NCI-H146 (cell line): ENCODE measurements around the gene RNF43.
A peak's percentile ranks its signal among the peaks of the same experiment; 100 is the strongest.
"Not testable (repeated sequence)": the region's sequence is repeated elsewhere in the genome, so short reads cannot be mapped to it uniquely, and the experiment has no call there.

ENCODE experiments used
- DNase-seq: peaks from one replicate; lab custom pipeline; 2025; lab: John Stamatoyannopoulos, UW

The RNF43 gene

DNA sequence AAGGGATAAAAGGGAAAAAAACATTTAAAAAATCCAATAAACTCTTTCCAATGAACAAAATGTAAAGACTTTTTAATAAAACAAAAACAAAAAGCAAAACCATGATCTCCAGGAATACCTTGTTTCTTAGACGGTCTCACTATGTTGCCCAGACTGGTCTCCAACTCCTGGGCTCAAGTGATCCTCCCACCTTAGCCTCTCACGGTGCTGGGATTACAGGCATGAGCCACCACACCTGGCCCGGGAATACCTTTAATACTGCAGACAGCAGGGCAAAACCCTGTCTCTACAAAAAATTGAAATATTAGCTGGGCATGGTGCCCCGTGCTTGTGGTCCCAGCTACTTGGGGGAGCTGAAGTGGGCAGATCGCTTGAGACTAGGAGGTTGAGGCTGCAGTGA is 7.9 kb downstream of the RNF43 start:
- no peak for DNase-seq

DNA sequence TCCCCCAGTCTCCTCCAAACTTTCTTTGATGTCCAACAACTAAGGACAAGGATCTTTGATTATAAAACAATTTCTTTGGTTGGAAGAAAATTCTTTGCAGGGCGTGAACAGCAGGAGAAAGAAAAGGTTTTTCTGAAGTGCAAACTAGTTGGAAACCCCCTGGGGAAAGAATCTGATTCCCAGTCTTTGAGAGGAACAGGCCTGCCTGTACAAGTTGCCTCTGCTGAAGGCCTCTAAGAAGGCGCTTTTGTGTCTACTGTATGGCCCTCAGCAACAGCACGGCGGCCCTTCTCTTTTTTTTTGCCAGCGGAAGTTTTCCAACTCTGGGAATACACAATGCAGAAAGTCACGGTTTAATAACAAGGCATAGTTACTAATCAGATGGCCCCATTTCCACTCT is 14.0 kb downstream of the RNF43 start:
- no peak for DNase-seq

DNA sequence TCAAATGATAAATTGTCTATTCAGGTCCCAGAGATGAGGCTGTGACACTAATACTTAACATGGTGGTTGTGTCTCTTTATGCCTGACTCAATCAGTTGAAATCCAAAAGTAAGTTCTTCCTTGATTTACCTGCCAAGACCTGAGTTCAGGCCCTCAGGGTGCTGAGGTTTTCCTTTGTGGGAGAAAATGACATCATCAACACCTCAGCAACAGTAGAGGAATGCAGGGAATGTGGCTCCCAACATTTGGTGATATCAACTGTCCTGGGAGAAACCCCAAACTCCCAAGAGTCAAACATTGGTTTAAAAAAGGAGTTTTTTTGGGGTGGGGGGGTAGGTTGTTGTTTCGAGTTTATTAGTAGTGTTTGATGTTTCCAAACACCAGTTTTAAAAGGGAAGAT is 14.7 kb downstream of the RNF43 start:
- DNase-seq, result no peak

DNA sequence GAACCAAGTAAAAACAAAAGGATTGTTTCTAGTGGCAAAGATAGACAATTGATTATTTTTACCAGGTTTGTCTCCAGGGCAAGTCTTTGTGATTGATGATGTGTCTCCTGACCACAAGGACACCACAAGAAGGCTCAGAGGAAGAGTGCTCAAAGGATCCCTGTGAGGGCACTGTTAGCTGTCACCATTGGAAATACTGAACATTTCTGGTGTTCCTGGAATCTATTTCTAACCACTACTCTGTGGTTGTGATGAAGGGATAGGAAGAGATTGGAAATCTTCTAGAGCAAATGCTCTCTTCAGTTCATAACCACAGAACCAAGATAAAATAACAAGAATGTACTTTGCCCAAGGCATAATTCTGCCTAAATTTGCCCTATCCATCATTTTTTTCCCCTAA is 15.3 kb downstream of the RNF43 start:
- no peak for DNase-seq

DNA sequence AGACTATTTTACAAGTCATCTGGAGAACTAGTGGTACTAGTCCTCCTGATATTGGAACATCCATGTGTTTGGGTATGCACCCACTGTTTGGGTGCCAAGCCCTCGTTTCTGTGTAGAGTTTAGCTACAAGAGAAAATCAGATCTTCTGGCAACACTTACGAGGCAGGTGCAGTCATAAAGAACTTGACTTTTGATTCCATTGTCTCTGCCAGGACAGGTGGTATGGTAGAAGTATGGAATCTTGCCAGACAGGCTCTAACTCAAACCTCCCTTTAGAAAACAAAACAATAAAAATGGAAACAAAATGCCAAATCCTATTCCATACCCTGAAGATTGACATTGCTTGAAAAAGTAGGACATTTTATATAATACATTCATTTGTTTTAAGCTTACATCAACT is 16.0 kb downstream of the RNF43 start:
- no peak for DNase-seq

DNA sequence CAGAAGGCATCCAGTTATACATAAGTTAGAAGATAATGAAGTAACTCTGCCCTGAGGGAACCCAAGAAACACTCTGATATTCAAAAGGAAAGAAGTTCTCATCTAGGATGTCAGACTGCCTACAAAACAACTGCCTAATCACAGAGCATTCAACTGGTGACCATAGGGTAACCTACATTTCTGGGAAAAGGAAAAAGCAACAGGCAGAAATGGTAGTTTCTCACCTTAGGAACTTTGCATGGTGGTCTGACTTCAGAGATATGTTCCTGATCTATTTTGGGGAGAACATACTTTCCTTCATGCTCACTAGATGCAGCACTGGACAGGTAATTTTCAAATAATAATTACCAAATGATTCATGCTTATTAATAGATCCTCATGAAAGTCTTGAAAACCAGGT is 16.5 kb downstream of the RNF43 start:
- DNase-seq, result no peak

DNA sequence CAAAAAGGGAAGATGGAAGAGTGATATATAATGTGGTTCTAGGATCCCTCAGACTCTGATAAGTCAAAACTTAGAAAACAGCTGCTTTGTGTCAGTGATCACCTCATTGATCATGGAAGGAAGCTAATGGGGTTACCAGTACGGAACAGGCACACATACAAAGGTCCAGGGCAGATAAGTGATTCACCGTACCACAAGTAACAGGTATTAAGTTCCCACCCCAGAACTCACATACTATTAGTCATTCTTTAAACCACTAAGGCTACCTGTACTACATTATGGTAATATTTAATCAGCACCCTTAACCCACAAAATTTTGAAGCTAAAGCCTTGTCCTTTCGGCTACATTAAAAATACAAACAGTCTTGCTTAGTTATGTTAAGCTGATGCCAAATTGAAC is 17.4 kb downstream of the RNF43 start:
- DNase-seq, result no peak

DNA sequence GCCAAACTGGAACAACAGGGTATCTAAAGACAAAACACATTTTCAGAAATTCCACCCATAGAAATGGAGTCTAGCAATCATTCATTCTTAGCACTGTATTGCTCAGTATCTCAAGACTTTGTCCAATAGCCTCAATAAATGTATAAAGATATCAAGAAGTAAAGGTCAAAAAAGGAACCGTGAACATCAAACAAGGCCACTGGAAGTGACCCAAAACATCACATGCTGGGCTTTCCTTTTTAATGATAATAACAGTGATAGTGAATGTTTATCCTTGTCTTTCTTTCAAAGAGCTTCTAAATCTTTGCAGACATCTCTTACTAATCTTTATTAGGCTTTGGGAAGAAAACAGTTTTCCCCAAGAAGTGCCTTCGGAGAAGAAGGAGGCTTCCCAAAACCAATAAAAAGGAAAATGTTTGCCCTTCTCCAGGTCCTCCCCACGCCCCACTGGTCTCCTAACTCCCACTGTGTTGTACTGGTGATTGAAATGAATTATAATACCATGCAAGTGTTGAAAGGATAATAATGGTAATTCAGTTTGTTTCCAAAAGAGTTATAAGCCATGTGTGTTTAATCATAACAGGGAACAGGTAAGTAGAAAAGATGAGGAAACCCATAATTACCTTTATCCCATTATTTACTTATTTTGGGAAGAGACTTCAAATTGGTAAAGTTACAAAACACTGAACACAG is 18.6 kb downstream of the RNF43 start:
- no peak for DNase-seq

DNA sequence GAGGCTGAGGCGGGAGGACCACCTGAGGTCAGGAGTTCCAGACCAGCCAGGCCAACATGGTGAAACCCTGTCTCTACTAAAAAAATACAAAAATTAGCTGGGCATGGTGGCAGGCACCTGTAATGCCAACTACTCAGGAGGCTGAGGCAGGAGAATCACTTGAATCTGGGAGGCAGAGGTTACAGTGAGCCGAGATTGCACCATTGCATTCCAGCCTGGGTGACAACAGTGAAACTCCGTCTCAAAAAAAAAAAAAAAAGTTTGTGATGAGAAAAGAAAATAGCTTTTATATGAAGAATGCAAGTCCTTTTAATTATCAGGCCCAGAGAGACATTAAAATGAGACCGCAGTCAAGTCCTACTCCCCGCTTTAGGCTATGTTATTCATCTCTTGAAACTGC is 19.9 kb downstream of the RNF43 start:
- DNase-seq, result not testable (repeated sequence)

DNA sequence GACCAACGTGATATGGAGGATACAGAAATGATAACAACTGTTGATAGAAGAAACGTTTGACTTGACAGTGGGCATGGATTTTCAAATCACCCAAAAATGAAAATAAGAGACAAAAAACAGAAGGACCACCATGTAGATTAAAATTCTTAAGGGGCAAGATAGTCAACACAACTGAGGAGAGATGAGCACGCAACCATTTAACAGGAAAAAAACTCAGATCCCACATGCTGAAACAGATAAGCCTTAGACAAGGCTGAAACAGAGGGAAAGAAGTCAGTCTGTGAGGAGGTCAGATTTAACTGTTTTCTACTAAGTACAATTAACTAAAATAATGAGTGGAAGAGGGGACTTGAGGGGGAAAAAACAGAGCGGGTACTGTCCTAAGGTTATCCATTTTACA is 21.2 kb downstream of the RNF43 start:
- no peak for DNase-seq

DNA sequence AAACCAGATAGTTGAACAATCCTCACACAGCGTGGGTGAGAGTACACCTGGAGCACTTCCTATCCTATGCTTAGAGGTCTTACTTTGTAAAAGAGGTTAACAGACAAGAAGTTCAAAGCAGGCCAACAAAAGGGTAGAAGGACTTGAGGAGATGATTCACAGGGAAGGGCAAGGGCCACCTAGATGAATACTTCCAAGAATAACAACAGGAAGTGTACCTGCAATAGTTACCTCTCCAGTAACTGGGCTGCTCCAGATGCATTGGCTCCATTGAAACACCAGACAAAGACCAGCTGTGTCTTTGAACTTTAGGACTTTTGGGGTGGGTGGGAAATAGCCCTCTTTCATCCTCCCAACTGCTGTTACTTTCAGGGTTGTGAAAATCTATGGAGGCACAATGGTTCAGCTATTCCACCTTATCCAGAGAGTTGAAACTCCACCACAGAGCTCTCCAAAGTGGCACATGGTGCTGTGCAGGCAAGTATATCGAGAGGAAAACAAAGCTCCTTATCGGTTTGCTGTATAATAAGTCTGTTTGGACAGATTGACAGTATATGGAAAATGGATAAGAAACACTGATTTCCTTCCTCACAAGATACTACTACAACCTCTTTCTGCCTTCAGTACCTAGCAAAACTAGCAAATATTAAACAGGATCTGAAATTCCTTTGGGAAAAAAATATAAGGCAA is 22.7 kb downstream of the RNF43 start:
- no peak for DNase-seq

DNA sequence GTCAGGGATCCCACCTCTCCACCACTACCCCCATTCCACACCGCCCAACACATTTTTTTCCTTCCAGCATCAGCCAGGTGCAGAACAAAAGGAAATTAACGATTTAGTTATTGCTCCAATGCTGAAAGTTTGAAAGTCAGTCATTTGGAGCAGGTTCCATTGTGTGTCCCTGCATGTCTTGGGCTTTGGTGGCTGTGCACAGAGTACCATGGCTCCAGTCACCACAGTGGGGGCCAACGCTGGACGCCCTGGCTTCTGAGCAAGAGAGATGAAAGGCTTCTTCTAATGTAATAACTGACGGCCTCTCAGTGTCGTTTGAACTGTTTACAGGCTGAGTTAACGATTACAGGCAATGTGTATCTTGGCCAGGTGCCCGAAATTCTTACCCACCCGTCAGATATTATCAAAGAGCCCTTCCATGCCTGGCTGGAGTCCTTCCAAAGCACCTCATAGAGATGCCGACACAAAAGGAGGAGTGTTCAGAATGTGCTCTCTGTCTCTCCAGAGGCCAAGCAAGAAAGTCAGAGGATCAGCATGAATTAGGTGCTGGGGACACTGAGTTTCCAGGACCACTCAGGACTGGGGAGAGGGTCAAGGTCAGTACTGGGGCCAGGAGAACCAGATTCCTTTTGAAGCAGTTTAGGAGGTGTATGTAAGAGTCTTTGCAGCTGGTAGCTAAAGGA is 25.9 kb downstream of the RNF43 start:
- peak; percentile 90 for DNase-seq

DNA sequence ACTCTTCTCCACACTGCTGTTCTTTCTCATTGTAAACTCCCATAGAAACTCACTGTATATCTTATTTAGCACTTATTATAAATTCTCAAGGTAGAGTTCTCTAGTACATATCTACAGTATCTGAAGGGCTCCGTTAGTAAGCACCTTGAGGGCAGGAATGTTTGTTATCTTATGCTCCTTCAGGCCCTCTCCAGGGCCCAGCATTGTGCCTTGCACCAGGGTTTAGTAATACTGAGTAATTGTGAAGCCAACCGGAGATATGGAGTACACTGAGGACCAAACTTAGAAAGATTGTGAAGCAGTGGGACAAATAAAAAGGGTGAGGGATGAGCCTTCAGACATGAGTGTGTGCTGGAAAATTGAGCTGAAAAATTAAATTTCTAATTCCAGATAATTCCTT is 26.4 kb downstream of the RNF43 start:
- no peak for DNase-seq

DNA sequence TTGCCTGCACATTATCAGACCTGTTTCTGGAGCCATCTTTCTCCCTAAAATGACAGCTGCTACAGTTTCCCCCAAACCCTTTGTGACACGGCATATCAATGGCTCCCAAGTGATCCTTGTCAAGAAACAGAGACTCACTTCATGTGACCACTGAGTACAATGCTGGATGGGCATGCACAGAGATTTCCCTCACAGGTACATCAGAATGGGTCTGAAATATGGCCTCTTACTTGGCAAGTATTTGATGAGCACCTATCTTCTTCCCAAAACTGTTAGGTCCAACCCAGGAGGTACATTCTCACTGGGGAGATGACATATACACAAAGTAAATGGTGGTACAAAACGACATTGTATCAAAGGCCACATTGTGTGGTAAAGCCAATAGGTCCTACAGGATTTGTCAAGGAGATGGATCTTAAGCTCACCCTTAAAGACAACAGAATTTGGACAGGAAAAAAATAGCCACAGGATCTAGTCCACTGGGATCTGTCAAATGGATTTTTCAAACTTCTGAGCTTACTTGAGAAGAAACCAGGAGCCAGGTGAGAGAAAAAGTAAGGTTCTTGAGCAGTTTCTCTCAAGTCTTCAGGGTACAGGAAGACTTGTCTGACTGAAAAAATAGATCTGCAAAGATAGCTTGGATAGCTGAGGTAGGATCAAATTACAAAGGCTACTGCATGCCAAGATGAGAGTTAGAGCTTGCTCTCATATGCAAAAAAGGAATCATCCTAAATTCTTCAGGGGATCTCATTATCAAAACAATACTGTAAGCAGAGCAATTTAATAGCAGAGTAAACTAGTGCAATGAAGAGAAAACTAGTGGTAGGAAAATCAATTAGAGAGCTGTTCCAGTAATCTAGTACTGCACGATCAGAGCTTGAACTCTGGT is 28.8 kb downstream of the RNF43 start:
- no peak for DNase-seq

DNA sequence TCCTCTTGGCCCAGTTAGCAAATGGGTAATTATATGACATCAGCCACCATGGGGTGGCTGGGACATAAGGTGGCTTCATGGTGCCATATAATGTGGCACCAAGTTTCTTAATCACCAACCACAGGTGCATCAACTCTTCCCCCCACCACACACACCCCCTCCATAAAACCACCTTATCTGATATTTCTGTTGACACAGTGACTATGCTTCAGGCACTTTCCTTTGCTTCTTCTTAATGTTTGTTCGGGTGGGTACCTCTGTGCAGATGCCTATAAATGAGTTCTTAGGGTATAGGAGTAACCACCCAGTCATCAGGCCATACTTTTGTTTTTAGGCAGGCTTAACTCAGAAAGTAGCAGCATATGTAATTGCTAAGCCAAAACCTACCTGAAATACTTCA is 29.5 kb downstream of the RNF43 start:
- peak; percentile 20 for DNase-seq

DNA sequence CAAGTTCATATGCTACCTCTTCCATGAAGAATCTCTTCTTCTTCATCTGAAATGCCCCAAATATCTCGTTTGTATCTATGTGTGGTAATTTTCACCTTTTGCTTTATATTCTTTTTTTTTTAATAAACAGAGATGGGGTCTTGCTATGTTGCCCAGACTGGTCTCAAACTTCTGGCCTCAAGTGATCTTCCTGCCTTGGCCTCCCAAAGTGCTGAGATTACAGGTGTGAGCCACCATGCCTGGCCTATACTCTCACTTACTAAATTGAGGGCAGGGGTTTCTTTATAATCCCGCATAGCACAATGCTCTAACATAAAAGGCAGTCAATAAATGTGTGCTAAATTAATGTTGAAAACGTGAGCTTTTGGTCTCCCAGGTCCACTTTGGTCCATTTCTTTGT is 30.6 kb downstream of the RNF43 start:
- DNase-seq, result no peak

DNA sequence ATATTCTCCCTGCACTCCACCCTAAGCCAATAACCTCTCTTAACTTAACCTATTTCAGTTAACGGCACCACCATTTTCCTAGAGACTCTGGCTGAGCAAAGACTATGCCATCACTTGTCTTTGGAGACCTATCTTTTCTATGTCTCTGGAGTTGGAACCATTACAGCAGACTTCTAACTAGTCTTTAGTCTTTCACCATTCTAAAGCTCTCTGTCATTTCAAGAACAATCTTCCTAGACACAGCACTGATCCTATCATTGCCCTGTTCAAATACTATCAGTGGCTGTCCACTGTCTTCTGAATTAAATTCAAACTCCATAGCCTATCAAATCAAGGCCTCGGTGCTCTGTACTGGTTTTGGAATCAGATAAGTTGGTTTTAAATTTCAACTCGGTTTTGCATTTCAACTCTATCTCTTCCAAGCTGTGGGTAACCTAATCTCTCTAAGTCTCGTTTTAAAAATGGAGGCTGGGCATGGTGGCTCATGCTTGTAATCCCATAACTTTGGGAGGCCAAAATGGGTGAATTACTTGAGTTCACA is 31.9 kb downstream of the RNF43 start:
- DNase-seq, result no peak

DNA sequence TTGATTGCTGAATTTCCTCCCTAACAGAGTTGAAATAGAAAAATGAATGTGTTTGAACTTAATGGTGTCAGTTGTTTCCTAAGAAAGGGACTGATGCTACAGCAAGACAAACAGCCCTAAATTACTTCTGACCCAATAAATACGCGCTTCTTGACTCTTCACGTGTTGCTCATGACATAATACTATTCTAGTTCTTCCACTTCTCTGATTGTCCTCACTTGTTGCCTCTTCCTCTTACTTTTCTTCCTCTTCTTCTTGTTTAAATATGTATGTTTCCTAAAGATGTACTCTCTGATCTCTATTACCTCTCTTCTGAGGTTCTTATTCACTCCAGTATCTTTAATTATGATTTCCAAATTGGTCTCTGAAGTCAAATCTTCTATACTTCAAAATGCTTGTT is 32.4 kb downstream of the RNF43 start:
- no peak for DNase-seq

DNA sequence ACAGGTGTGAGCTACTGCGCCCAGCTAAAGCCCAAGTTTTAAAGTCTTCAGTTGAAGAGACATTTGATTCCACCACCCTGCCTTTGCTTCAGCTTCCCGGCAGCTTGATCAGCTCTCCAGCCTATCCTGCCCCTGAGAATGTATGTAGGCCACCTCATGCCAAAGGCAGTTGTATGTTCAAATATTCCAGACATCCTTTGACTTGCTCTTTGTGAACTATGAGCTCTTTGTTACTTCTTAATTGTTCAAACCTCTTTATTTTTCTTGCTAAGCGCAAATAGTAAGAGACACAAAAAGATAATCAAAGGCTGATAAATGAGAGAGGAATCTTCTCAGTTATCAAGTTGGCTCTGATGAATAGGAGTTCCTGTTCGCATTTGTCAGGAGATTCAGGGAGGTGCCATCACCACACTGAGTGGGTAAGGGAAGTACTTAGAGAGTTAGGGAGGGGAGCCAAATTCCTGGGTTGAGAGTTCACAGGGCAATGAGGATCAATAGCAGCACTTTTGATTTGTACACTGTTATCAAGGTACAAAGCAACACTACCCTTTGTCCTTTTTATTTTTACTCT is 33.4 kb downstream of the RNF43 start:
- DNase-seq, result no peak

DNA sequence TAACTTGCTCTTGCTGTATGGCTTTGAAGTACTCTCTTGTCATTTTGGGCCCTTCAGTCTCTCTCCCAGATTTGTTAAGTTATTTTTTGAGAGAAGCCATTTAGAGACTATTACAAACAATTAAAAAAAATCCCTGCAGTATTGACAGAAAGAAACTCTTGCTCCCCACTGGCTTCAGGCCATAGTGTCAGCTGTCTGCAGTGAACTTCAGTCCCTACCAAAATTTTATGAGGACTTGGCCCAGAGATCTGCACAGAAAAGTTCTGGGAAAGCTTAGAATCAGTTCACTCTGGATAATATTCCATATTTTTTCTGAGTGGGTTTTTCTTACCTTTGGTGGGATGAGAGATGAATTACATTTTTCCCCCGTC is 34.5 kb downstream of the RNF43 start:
- no peak for DNase-seq

DNA sequence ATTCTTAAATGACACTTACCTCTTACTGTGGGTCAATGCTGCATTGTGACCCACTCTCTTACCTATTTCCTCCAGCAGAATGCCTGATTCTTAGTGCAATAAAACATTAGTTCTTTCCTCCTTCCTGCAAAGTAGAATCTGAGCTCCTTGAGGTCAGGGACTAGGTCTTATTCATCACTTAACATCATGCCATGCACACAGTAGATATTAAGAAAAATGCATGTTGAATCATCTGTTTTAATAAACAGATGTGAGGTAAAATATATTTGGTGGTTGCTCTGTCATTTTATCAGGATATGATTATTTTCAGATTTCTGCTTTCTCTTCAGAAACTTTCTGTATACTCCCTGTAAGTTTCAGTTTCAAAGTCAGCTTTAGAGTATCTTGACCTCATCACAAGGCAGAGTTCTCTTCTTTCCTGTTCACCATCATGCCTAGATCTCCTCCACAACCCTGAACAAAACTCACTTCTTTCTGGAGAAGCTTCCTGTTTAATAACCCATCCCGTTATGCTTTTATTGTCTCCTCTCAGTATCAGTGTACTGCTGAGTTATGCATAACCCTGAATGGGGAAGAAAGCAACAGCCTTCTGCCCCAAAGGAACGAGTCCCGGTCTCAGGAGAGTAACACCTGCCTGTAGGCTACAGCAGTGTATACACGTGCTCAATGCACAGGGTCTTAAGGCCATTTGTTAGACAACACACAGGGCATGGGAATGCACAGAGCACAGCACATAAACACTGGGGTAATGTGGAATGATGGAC is 35.0 kb downstream of the RNF43 start:
- no peak for DNase-seq
